ENCODE measurements around the gene TRIP12.

DNA sequence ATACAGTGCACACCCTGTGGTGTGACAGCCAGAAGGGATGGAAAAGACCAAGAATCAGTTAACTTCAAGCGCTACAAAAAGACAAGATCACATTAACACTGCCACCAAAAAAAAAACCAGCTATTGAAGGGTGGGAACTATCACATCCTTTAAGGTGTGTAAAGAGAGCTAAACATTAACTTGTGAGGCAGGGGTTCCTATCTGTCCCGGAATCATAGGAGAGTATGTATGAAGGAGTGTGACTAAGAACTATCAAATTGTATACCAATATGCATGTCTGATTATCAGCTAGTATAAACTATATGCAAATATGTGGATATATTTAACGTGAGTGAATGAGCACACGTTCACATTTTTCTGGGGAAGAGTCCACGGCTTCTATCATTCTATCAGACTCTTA is 119.0 kb downstream of the TRIP12 start:
- TF ChIP-seq POLR2A (IDR thresholded peaks at IDR 0.05) = no peak
- TF ChIP-seq, protein P1, sequence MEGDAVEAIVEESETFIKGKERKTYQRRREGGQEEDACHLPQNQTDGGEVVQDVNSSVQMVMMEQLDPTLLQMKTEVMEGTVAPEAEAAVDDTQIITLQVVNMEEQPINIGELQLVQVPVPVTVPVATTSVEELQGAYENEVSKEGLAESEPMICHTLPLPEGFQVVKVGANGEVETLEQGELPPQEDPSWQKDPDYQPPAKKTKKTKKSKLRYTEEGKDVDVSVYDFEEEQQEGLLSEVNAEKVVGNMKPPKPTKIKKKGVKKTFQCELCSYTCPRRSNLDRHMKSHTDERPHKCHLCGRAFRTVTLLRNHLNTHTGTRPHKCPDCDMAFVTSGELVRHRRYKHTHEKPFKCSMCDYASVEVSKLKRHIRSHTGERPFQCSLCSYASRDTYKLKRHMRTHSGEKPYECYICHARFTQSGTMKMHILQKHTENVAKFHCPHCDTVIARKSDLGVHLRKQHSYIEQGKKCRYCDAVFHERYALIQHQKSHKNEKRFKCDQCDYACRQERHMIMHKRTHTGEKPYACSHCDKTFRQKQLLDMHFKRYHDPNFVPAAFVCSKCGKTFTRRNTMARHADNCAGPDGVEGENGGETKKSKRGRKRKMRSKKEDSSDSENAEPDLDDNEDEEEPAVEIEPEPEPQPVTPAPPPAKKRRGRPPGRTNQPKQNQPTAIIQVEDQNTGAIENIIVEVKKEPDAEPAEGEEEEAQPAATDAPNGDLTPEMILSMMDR (IDR thresholded peaks at IDR 0.05) = no peak
